Choroid plexus epithelial cell (primary cell): ENCODE data around the gene DIAPH2.
A peak's percentile ranks its signal among the peaks of the same experiment; 100 is the strongest.

ENCODE experiments used
- DNase-seq: peaks from one replicate; pipeline ENCODE4 v3.0.0-alpha.2; 2010; ENCODE audit warnings: low read depth
- H3K4me3 ChIP-seq: 2 replicates; pipeline ENCODE4 v1.5.1; 2011; ENCODE audit warnings: low read depth, mild to moderate bottlenecking, control low read depth, low read length, moderate library complexity
- CTCF ChIP-seq: conservative IDR thresholded peaks from 2 replicates; pipeline ENCODE4 v1.5.1; 2011; ENCODE audit warnings: low read depth, mild to moderate bottlenecking, control low read depth, inconsistent platforms, low read length, moderate library complexity

Gene DIAPH2

DNA sequence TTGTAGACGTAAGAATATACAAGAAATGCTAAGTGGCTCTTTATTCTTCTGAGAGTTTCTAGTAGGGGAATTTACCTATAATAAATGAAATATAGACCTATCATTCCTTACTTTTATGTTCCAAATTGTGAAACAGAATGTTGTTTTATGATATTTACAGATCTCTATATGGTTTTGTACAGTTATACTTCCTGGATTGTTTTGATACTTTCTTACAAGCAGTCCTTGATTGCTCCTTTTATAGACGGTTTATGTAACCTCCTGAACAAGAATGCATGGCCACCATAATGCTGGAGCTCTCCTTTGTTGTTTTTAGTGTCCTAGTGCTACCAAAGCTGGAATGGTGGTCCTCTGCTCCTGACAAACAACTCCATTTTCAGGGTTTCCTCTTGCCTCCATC lies 107.4 kb downstream of the DIAPH2 start:
- TF ChIP-seq CTCF: no peak
- no peak overlapping the region for H3K4me3 ChIP-seq
- no peak for DNase-seq

GRCh38 chrX:96798982-96799381 lies 114.3 kb downstream of the DIAPH2 start:
- no peak for DNase-seq
- TF ChIP-seq CTCF: no peak
- H3K4me3 ChIP-seq: no peak overlapping the region

DNA sequence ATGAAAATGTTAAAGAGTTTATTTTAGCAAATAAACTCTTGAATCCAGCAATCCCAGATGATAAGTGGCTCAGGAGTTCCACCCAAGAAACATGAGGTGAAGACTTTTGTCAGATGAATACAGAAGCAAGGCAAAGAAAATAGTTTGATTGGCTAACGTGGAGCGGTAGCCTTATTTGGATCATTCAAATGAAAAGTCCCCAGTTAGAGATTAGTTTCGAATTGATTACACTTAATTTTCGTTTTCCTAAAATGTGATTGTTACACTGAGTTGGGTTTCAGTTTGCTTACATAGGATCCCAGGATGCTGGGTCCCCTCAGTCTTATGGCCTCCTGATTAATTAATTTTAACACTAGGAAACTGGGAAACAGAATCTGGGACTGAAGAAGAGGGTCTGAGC lies 122.7 kb downstream of the DIAPH2 start:
- no peak for TF ChIP-seq CTCF
- no peak for DNase-seq
- H3K4me3 ChIP-seq: no peak overlapping the region

DNA sequence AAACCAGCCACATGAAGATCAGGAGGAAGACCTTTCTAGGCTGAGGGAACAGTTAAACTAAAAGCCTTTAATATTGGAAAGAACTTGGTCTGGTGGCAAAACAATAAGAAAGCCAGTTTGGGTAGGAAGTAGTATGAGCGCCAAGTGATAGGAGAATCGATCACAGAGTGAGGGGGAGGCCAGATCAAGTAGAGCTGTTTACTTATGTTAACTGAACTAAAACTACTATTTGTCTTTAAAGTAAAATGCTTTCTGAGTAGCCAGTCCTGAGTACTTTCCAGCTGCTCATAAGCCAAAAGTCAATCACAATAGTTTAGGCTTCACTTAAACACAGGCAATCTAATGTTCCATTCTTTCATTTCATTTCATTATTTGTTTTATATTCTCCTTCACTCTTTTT lies 136.3 kb downstream of the DIAPH2 start:
- TF ChIP-seq CTCF: no peak
- no peak for DNase-seq
- H3K4me3 ChIP-seq: no peak overlapping the region

DNA sequence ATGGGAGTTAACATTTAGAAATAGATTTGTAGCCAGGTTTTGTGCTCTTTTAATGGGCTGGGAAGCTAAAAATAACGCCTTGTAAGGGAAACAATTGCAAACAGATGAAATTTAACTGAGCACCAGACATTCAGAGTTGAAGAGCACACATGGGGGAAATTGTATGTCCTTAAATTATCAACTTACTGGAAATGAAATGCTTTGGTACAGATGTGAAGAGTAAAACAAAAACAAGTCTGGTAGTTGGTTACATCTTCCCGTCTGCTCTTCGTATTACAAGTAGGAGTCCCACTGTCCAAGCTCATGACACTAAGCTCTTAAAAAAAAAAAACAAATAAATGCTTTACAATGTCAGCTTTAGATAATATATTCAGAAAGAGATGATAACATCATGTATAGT lies 139.5 kb downstream of the DIAPH2 start:
- no peak for TF ChIP-seq CTCF
- no peak overlapping the region for H3K4me3 ChIP-seq
- no peak for DNase-seq

GRCh38 chrX:96833333-96833732 lies 148.7 kb downstream of the DIAPH2 start:
- DNase-seq: peak; percentile 6
- no peak for TF ChIP-seq CTCF
- no peak overlapping the region for H3K4me3 ChIP-seq

DNA sequence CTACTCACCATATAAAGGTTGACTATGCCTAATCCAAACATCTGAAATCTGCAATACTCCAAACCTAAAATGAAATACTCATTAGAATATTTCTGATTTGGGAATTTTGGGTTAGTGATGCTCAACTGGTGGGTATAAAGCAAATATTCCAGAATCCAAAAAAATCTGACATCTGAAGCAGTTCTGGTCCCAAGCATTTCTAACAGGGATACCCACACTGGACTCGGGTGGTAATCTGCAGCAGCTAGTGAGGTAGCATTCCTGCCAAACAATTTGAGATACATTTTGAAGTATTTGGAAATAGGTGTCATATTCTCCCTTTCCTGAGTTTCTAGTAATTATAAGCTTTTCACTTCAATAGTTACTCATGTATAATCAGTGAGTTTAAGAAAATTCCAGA lies 149.5 kb downstream of the DIAPH2 start:
- no peak for TF ChIP-seq CTCF
- no peak overlapping the region for H3K4me3 ChIP-seq
- no peak for DNase-seq
